ENCODE results near the gene UTP14C.

GRCh38 chr13:52027832-52028231 is 3.3 kb downstream of the UTP14C start:
- TF ChIP-seq CTCF (IDR thresholded peaks at IDR 0.05), result no peak
- TF ChIP-seq EP300 (IDR thresholded peaks at IDR 0.05), result no peak
- no peak for TF ChIP-seq POLR2AphosphoS5 (IDR thresholded peaks at IDR 0.05)
- no peak for TF ChIP-seq POLR2A (IDR thresholded peaks at IDR 0.05)
